D721Med (cell line): ENCODE data around the gene ZNF445.

Experiments
- DNase-seq: peaks from one replicate; pipeline ENCODE4 v3.0.0; 2011; ENCODE audit warnings: low spot score; ENCODE audit not compliant: insufficient read length
- FAIRE-seq: peaks from 2 replicates; lab custom pipeline; 2011; peaks lifted over from hg19 to GRCh38; lab: Jason Lieb, UNC
- TF ChIP-seq, protein P1 (sequence below): IDR thresholded peaks from 2 replicates; pipeline ENCODE4 v1.5.1; 2012; ENCODE audit warnings: mild to moderate bottlenecking, control low read depth; ENCODE audit not compliant: insufficient read depth; ENCODE audit errors: missing control alignments

Gene ZNF445

GRCh38 chr3:44396200-44397171, 81.0 kb downstream of the ZNF445 start:
- TF ChIP-seq, protein P1, sequence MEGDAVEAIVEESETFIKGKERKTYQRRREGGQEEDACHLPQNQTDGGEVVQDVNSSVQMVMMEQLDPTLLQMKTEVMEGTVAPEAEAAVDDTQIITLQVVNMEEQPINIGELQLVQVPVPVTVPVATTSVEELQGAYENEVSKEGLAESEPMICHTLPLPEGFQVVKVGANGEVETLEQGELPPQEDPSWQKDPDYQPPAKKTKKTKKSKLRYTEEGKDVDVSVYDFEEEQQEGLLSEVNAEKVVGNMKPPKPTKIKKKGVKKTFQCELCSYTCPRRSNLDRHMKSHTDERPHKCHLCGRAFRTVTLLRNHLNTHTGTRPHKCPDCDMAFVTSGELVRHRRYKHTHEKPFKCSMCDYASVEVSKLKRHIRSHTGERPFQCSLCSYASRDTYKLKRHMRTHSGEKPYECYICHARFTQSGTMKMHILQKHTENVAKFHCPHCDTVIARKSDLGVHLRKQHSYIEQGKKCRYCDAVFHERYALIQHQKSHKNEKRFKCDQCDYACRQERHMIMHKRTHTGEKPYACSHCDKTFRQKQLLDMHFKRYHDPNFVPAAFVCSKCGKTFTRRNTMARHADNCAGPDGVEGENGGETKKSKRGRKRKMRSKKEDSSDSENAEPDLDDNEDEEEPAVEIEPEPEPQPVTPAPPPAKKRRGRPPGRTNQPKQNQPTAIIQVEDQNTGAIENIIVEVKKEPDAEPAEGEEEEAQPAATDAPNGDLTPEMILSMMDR, result no peak
- FAIRE-seq (no peak), DNase-seq (no peak)

DNA sequence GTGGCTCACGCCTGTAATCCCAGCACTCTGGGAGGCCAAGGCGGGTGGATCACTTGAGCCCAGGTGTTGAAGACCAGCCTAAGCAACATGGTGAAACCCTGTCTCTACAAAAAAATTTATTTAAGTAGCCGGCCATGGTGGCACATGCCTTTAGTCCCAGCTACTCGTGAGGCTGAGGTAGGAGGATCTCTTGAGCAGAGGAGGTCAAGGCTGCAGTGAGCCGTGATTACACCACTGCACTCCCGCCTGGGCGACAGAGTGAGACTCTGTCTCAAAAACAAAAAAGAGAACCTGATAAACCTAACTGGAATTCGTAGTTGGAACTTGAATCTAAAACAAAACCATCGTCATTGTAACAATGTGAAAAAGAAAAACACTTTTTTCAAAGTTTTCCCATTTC, 81.8 kb downstream of the ZNF445 start:
- TF ChIP-seq, protein P1, result no peak
- no peak for DNase-seq
- FAIRE-seq, result no peak

DNA sequence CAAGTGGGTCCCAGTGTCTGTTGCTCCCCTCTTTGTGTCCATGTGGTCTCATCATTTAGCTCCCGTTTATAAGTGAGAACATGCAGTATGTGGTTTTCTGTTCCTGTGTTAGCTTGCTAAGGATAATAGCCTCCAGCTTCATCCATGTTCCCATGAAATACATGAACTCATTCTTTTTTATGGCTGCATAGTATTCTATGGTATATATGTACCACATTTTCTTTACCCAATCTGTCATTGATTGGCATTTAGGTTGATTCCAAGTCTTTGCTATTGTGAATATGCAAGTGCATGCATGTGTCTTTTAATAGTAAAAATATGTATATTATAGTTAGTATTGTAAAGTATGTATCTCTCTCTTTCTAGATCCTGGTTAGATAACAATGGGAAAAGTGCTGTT, 85.0 kb downstream of the ZNF445 start:
- DNase-seq, result no peak
- TF ChIP-seq, protein P1, result no peak
- no peak for FAIRE-seq

- no peak for FAIRE-seq
- TF ChIP-seq, protein P1, result no peak
- no peak for DNase-seq
Observed at GRCh38 chr3:44387404-44387803, 90.1 kb downstream of the ZNF445 start.
